IMR-90 (cell line): ENCODE measurements around the gene LIN9. TPM values are rescaled to one million over a fixed set of nuclear protein-coding genes. Genes with fewer than 3 reads are reported as not detected.

Experiments
- ATAC-seq: fragments of 200-7000 bp; cut with Tn5 transposase; 2 replicates; pipeline ENCODE4 v1.9.1; 2020; ENCODE audit warnings: low read depth, mild to moderate bottlenecking, moderate library complexity
- BruUV-seq: library from RNA; stranded (reverse); fragments of 400-500 nt; replicated peaks from 2 replicates; lab custom pipeline; 2021; lab: Mats Ljungman, UMichigan
- CTCF ChIA-PET: fragments of 300-600 bp; formaldehyde crosslinking; extraction: SDS; loops from one replicate; lab custom pipeline; 2021; ENCODE audit warnings: antibody characterized with exemption; lab: Yijun Ruan, JAX
- POLR2A ChIA-PET: fragments of 300-600 bp; sonication (Branson Sonifier 250); formaldehyde crosslinking; loops from one replicate; lab custom pipeline; 2022; ENCODE audit warnings: antibody characterized with exemption; ENCODE audit not compliant: unreplicated experiment; lab: Charles Lee
- DNase-seq: peaks from one replicate; pipeline ENCODE4 v3.0.0; 2013
- H2AFZ ChIP-seq: replicated peaks from 2 replicates; pipeline ENCODE3; 2013; ENCODE audit warnings: low read length, mild to moderate bottlenecking; ENCODE audit not compliant: poor library complexity
- H2AK5ac ChIP-seq: 2 replicates; pipeline ENCODE4 v1.6.1; 2013; ENCODE audit warnings: low read depth, low read length, inconsistent platforms
- H2AK9ac ChIP-seq: replicated peaks from 2 replicates; pipeline ENCODE3; 2013; ENCODE audit warnings: mild to moderate bottlenecking, low read depth, low read length, moderate library complexity; ENCODE audit not compliant: poor library complexity
- H2BK120ac ChIP-seq: 2 replicates; pipeline ENCODE4 v1.6.1; 2013; ENCODE audit warnings: low read depth, low read length, inconsistent platforms
- H2BK15ac ChIP-seq: 3 replicates; pipeline ENCODE4 v1.6.1; 2013; ENCODE audit warnings: low read depth, low read length, inconsistent platforms
- H2BK20ac ChIP-seq: 2 replicates; pipeline ENCODE4 v1.6.1; 2013; ENCODE audit warnings: low read depth, mild to moderate bottlenecking, inconsistent platforms, low read length, moderate library complexity
- H2BK5ac ChIP-seq: 2 replicates; pipeline ENCODE4 v1.6.1; 2013; ENCODE audit warnings: mild to moderate bottlenecking, low read depth, low read length, inconsistent platforms; ENCODE audit not compliant: poor library complexity, severe bottlenecking
- H3K14ac ChIP-seq: replicated peaks from 2 replicates; pipeline ENCODE4 v1.6.1; 2013; ENCODE audit warnings: low read depth, low read length, inconsistent platforms
- H3K18ac ChIP-seq: 2 replicates; pipeline ENCODE4 v1.6.1; 2013; ENCODE audit warnings: low read depth, low read length, control low read depth
- H3K23ac ChIP-seq: 2 replicates; pipeline ENCODE4 v1.6.1; 2013; ENCODE audit warnings: low read depth, low read length, inconsistent platforms
- H3K27ac ChIP-seq: 2 replicates; pipeline ENCODE4 v1.5.1; 2013; ENCODE audit warnings: mild to moderate bottlenecking, control low read depth, low read length; ENCODE audit not compliant: insufficient read depth
- H3K27me3 ChIP-seq: 2 replicates; pipeline ENCODE4 v1.6.1; 2013; ENCODE audit warnings: low read length; ENCODE audit not compliant: control insufficient read depth, insufficient read depth
- H3K36me3 ChIP-seq: 2 replicates; pipeline ENCODE4 v1.6.1; 2013; ENCODE audit warnings: low read length, mixed read lengths; ENCODE audit not compliant: control insufficient read depth, insufficient read depth
- H3K4ac ChIP-seq: 2 replicates; pipeline ENCODE4 v1.6.1; 2013; ENCODE audit warnings: low read depth, low read length, inconsistent platforms
- H3K4me1 ChIP-seq: 2 replicates; pipeline ENCODE4 v1.6.1; 2013; ENCODE audit warnings: low read length, mixed read lengths; ENCODE audit not compliant: control insufficient read depth, insufficient read depth
- H3K4me2 ChIP-seq: 2 replicates; pipeline ENCODE4 v1.6.1; 2013; ENCODE audit warnings: low read depth, mild to moderate bottlenecking, control low read depth, low read length, moderate library complexity
- H3K4me3 ChIP-seq: 2 replicates; pipeline ENCODE4 v1.5.1; 2013; ENCODE audit warnings: low read depth, mild to moderate bottlenecking, control low read depth, low read length, moderate library complexity; ENCODE audit not compliant: insufficient read depth
- H3K56ac ChIP-seq: 2 replicates; pipeline ENCODE4 v1.6.1; 2013; ENCODE audit warnings: low read length, inconsistent platforms; ENCODE audit not compliant: insufficient read depth; ENCODE audit errors: extremely low read depth
- H3K79me1 ChIP-seq, 2 experiments: 2 replicates each; pipeline ENCODE4 v1.6.1; 2013; ENCODE audit warnings: low read length in 2 of 2, inconsistent platforms in 1 of 2, low read depth in 1 of 2
- H3K9ac ChIP-seq: 2 replicates; pipeline ENCODE4 v1.6.1; 2013; ENCODE audit warnings: low read depth, low read length, control low read depth
- H3K9me1 ChIP-seq: 2 replicates; pipeline ENCODE4 v1.6.1; 2013; ENCODE audit warnings: low read length, inconsistent platforms; ENCODE audit not compliant: insufficient read depth
- H3K9me3 ChIP-seq: 2 replicates; pipeline ENCODE4 v1.6.1; 2013; ENCODE audit warnings: low read length; ENCODE audit not compliant: control insufficient read depth, insufficient read depth
- H4K20me1 ChIP-seq: 2 replicates; pipeline ENCODE4 v1.6.1; 2013; ENCODE audit warnings: low read length, inconsistent platforms; ENCODE audit not compliant: insufficient read depth
- H4K5ac ChIP-seq: 2 replicates; pipeline ENCODE4 v1.6.1; 2013; ENCODE audit warnings: mild to moderate bottlenecking, low read depth, low read length, control low read depth
- H4K8ac ChIP-seq, 2 experiments: 2 replicates each; pipeline ENCODE4 v1.6.1; 2013; ENCODE audit warnings: low read depth in 2 of 2, low read length in 2 of 2, control low read depth in 1 of 2, inconsistent platforms in 1 of 2
- H4K91ac ChIP-seq: 2 replicates; pipeline ENCODE4 v1.6.1; 2013; ENCODE audit warnings: low read depth, low read length, inconsistent platforms; ENCODE audit not compliant: insufficient read depth
- BHLHE40 ChIP-seq: fragments of 150-350 bp; IDR thresholded peaks from 2 replicates; pipeline ENCODE4 v1.6.1; 2016; ENCODE audit warnings: mild to moderate bottlenecking, low read depth, low read length
- CEBPB ChIP-seq: IDR thresholded peaks from 2 replicates; pipeline ENCODE4 v1.6.1; 2012; ENCODE audit warnings: low read depth, low read length, improper control_type of control experiment
- CHD1 ChIP-seq: IDR thresholded peaks from 2 replicates; pipeline ENCODE4 v1.6.1; 2012; ENCODE audit warnings: low read depth, low read length, improper control_type of control experiment
- FOS ChIP-seq: fragments of 150-350 bp; IDR thresholded peaks from 2 replicates; pipeline ENCODE4 v1.6.1; 2016; ENCODE audit warnings: low read depth, low read length
- MAFK ChIP-seq: IDR thresholded peaks from 2 replicates; pipeline ENCODE4 v1.6.1; 2012; ENCODE audit warnings: low read depth, low read length, improper control_type of control experiment
- MAZ ChIP-seq: IDR thresholded peaks from 2 replicates; pipeline ENCODE4 v1.6.1; 2012; ENCODE audit warnings: low read depth, mild to moderate bottlenecking, low read length, improper control_type of control experiment, moderate library complexity, borderline replicate concordance
- MXI1 ChIP-seq: IDR thresholded peaks from 2 replicates; pipeline ENCODE4 v1.6.1; 2012; ENCODE audit warnings: low read depth, mild to moderate bottlenecking, low read length, moderate library complexity, borderline replicate concordance
- NFE2L2 ChIP-seq: fragments of 150-350 bp; IDR thresholded peaks from 2 replicates; pipeline ENCODE4 v1.6.1; 2016; ENCODE audit warnings: low read depth, mild to moderate bottlenecking, low read length
- POLR2A ChIP-seq: IDR thresholded peaks from 2 replicates; pipeline ENCODE4 v1.6.1; 2012; ENCODE audit warnings: mild to moderate bottlenecking, low read depth, low read length
- RAD21 ChIP-seq: IDR thresholded peaks from 2 replicates; pipeline ENCODE4 v1.6.1; 2012; ENCODE audit warnings: low read length, improper control_type of control experiment
- RCOR1 ChIP-seq: IDR thresholded peaks from 2 replicates; pipeline ENCODE4 v1.6.1; 2012; ENCODE audit warnings: mild to moderate bottlenecking, low read length, improper control_type of control experiment; ENCODE audit not compliant: insufficient replicate concordance
- RFX5 ChIP-seq: IDR thresholded peaks from 2 replicates; pipeline ENCODE4 v1.8.0; 2012; ENCODE audit warnings: low read depth, mild to moderate bottlenecking, low read length, moderate library complexity
- SMC3 ChIP-seq: fragments of 150-350 bp; IDR thresholded peaks from 2 replicates; pipeline ENCODE4 v1.6.1; 2016; ENCODE audit warnings: low read depth, mild to moderate bottlenecking, antibody characterized with exemption, low read length, moderate library complexity
- WGBS, 2 experiments: methylation state at CpG; one replicate each; pipeline versions ENCODE4 v1.1.5 to v1.1.7; 2013; ENCODE audit warnings: missing lambda C conversion rate in 2 of 2; ENCODE audit not compliant: insufficient read length in 1 of 2; ENCODE audit errors: extremely low coverage in 2 of 2; 5-methylcytosine and 5-hydroxymethylcytosine counted together
- dilution Hi-C: fragments of 300-500 bp; cut with HindIII; formaldehyde crosslinking; loops from one replicate; pipeline ENCODE4 v1.14.3; 2018; ENCODE audit warnings: low sequenced_read_pairs; ENCODE audit not compliant: unreplicated experiment
- in situ Hi-C: fragments of 300-500 bp; cut with MboI; formaldehyde crosslinking; loops from 3 replicates; pipeline ENCODE4 v1.14.3; 2019; ENCODE audit warnings: low sequenced_read_pairs, inconsistent platforms, mixed read lengths
- intact Hi-C: fragments of 100-400 bp; cut with micrococcal nuclease; formaldehyde crosslinking; loops from 2 replicates; pipeline ENCODE4 v1.10.0; 2022
- polyA plus RNA-seq, 3 experiments: library from polyadenylated mRNA; depleted of rRNA; stranded (reverse); fragments of >200 nt; gene quantifications; 2 replicates each; pipeline ENCODE4 v1.2.3, GENCODE V29; 2012; ENCODE audit warnings: low replicate concordance in 1 of 3
- total RNA-seq: library from RNA; depleted of rRNA; stranded (reverse); fragments of >200 nt; gene quantifications from 2 replicates; pipeline ENCODE4 v1.2.3, GENCODE V29; 2012
- TF ChIP-seq, protein P1 (sequence below): conservative IDR thresholded peaks from 2 replicates; pipeline ENCODE4 v1.5.1; 2012; ENCODE audit warnings: mild to moderate bottlenecking, low read depth, low read length, improper control_type of control experiment
- TF ChIP-seq, protein P2 (sequence below): fragments of 150-350 bp; IDR thresholded peaks from 2 replicates; pipeline ENCODE4 v1.6.1; 2016; ENCODE audit warnings: low read depth, mild to moderate bottlenecking, low read length, moderate library complexity, borderline replicate concordance
- TF ChIP-seq, protein P3 (sequence below): fragments of 150-350 bp; IDR thresholded peaks from 2 replicates; pipeline ENCODE4 v1.6.1; 2017; ENCODE audit warnings: mild to moderate bottlenecking, antibody characterized with exemption, low read length, low read depth

LIN9 gene
- total and polyA plus RNA-seq, 2 of the 4 experiments (the other 2 are of a cell fraction) = 2.3 to 3.9 TPM

DNA sequence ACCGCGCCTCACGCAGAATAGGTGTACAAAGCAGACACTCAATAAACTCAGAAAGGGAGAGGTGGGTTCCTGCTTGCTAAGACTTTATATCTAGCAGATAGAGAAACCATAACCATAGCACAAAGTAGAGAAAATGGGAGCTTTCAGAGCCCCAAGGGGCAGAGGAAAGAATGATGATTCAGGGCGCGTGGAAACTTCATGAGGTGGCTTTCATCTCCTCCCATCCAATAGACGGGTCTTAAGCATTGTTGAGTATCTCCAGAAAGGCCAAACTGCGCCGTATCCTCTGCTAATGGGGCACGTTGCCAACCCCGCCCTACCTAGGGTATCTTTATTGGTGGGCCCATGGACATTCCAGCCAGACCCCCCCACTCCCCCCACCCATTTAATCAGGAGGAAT, 86.3 kb downstream of the LIN9 start:
- dilution Hi-C loops = no loop called here
- CTCF ChIA-PET = interaction anchor here (1.0 kb wide), 1 partner anchor 97 kb away, joined by 4 read pairs; no protein-coding TSS in a partner anchor
- Histone ChIP-seq H2BK20ac (no peak overlapping the region), H3K27me3 (peaks cover 19% of the 10 kb centered on the region), H3K27ac (no peak overlapping the region), H3K9me3 (no peaks in the 10 kb centered on the region), H2AFZ (no peak overlapping the region), H4K8ac (no peak overlapping the region), H2AK5ac (no peak overlapping the region), H3K18ac (no peak overlapping the region), H3K23ac (no peak overlapping the region), H2BK15ac (no peak overlapping the region), H3K79me1 (no peaks in the 10 kb centered on the region), H2BK120ac (no peak overlapping the region), H3K36me3 (no peaks in the 10 kb centered on the region), H4K5ac (no peak overlapping the region), H3K4ac (no peak overlapping the region), H3K14ac (no peak overlapping the region), H4K91ac (no peak overlapping the region), H3K4me1 (0 out of 2 replicates have a peak, but pooled peaks cover 1% of the 10 kb centered on the region), H4K20me1 (no peaks in the 10 kb centered on the region), H2AK9ac (no peak overlapping the region), H3K56ac (no peak overlapping the region), H3K9ac (no peak overlapping the region), H3K4me2 (no peak overlapping the region), H3K9me1 (no peaks in the 10 kb centered on the region), H2BK5ac (no peak overlapping the region), H3K4me3 (no peak overlapping the region)
- DNase-seq = no peak
- intact Hi-C loops = no loop called here
- no peak for ATAC-seq
- POLR2A ChIA-PET = no interaction called here
- in situ Hi-C loops = no loop called here
- BruUV-seq = no TSS peak
- WGBS, 2 experiments = no CpG with 5 or more reads among the region's 10 CpGs
- TF ChIP-seq, protein P1, sequence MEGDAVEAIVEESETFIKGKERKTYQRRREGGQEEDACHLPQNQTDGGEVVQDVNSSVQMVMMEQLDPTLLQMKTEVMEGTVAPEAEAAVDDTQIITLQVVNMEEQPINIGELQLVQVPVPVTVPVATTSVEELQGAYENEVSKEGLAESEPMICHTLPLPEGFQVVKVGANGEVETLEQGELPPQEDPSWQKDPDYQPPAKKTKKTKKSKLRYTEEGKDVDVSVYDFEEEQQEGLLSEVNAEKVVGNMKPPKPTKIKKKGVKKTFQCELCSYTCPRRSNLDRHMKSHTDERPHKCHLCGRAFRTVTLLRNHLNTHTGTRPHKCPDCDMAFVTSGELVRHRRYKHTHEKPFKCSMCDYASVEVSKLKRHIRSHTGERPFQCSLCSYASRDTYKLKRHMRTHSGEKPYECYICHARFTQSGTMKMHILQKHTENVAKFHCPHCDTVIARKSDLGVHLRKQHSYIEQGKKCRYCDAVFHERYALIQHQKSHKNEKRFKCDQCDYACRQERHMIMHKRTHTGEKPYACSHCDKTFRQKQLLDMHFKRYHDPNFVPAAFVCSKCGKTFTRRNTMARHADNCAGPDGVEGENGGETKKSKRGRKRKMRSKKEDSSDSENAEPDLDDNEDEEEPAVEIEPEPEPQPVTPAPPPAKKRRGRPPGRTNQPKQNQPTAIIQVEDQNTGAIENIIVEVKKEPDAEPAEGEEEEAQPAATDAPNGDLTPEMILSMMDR = no peak
- TF ChIP-seq MAZ (no peak), MAFK (no peak), RAD21 (no peak), FOS (no peak), RFX5 (no peak), RCOR1 (no peak), BHLHE40 (no peak), CHD1 (no peak), SMC3 (no peak), CEBPB (no peak), NFE2L2 (no peak), MXI1 (no peak), POLR2A (no peak)
- TF ChIP-seq, protein P2, sequence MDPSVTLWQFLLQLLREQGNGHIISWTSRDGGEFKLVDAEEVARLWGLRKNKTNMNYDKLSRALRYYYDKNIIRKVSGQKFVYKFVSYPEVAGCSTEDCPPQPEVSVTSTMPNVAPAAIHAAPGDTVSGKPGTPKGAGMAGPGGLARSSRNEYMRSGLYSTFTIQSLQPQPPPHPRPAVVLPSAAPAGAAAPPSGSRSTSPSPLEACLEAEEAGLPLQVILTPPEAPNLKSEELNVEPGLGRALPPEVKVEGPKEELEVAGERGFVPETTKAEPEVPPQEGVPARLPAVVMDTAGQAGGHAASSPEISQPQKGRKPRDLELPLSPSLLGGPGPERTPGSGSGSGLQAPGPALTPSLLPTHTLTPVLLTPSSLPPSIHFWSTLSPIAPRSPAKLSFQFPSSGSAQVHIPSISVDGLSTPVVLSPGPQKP = no peak
- TF ChIP-seq, protein P3, sequence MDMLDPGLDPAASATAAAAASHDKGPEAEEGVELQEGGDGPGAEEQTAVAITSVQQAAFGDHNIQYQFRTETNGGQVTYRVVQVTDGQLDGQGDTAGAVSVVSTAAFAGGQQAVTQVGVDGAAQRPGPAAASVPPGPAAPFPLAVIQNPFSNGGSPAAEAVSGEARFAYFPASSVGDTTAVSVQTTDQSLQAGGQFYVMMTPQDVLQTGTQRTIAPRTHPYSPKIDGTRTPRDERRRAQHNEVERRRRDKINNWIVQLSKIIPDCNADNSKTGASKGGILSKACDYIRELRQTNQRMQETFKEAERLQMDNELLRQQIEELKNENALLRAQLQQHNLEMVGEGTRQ = no peak
